HCT116 (cell line): ENCODE results near the gene CDHR3. TPM values are rescaled to one million over a fixed set of nuclear protein-coding genes. Genes with fewer than 3 reads are reported as not detected.
A peak's percentile ranks its signal among the peaks of the same experiment; 100 is the strongest.

Experiments
- ATAC-seq: fragments of 200-7000 bp; cut with Tn5 transposase; 2 replicates; pipeline ENCODE4 v1.9.1; 2020; ENCODE audit warnings: mild to moderate bottlenecking, moderate library complexity
- BruUV-seq: library from RNA; stranded (reverse); fragments of 400-500 nt; replicated peaks from 2 replicates; lab custom pipeline; 2021; lab: Mats Ljungman, UMichigan
- CTCF ChIA-PET: fragments of 300-600 bp; sonication (Branson Sonifier 250); formaldehyde crosslinking; loops from one replicate; lab custom pipeline; 2021; ENCODE audit warnings: antibody characterized with exemption; lab: Charles Lee
- POLR2A ChIA-PET: fragments of 300-600, 350-600 bp; sonication (Branson Sonifier 250); formaldehyde crosslinking; loops from one replicate; lab custom pipeline; 2021; ENCODE audit warnings: antibody characterized with exemption; lab: Charles Lee
- RAD21 ChIA-PET, 2 experiments: fragments of 300-600 bp; sonication (Branson Sonifier 250); formaldehyde crosslinking; loops; one replicate each; lab custom pipeline; 2023; ENCODE audit warnings: low total read pairs in 2 of 2; ENCODE audit not compliant: uncharacterized antibody in 2 of 2, unreplicated experiment in 2 of 2, low non-redundant PET in 1 of 2; lab: Charles Lee
- DNase-seq: peaks from one replicate; pipeline ENCODE4 v3.0.0-alpha.2; 2010; ENCODE audit warnings: low read depth, low spot score
- H2AFZ ChIP-seq: fragments of 200-600 bp; shearing (Covaris generic), sonication (generic); 2 replicates; pipeline ENCODE4 v1.6.1; 2017; ENCODE audit warnings: low read depth, mixed run types, mixed read lengths, antibody characterized with exemption, low read length; ENCODE audit not compliant: poor library complexity, severe bottlenecking
- H3K27ac ChIP-seq: 2 replicates; pipeline ENCODE4 v1.5.1; 2012; ENCODE audit warnings: low read depth, low read length
- H3K27me3 ChIP-seq: fragments of 200-600 bp; sonication (generic); 2 replicates; pipeline ENCODE4 v1.6.1; 2016; ENCODE audit warnings: mixed run types, low read length, mixed read lengths; ENCODE audit not compliant: insufficient read depth
- H3K36me3 ChIP-seq, 2 experiments: fragments of 200-500 bp in 1 of 2; fragments of 200-600 bp in 1 of 2; sonication (Bioruptor generic) in 1 of 2; sonication (generic) in 1 of 2; 2 replicates each; pipeline versions ENCODE4 v1.5.1 to v1.6.1; 2014 to 2016; ENCODE audit warnings: low read length in 2 of 2, inconsistent platforms in 1 of 2, mixed read lengths in 1 of 2, mixed run types in 1 of 2; ENCODE audit not compliant: insufficient read depth in 2 of 2, control insufficient read depth in 1 of 2
- H3K4me1 ChIP-seq, 2 experiments: fragments of 200-600 bp in 1 of 2; sonication (generic) in 1 of 2; 2 replicates each; pipeline versions ENCODE4 v1.5.1 to v1.6.1; 2012 to 2017; ENCODE audit warnings: low read length in 2 of 2, inconsistent platforms in 1 of 2, mild to moderate bottlenecking in 1 of 2, mixed read lengths in 1 of 2, mixed run types in 1 of 2, moderate library complexity in 1 of 2; ENCODE audit not compliant: insufficient read depth in 2 of 2, control insufficient read depth in 1 of 2
- H3K4me2 ChIP-seq: fragments of 200-600 bp; sonication (generic); 2 replicates; pipeline ENCODE4 v1.6.1; 2017; ENCODE audit warnings: mixed run types, low read length, mixed read lengths
- H3K4me3 ChIP-seq, 2 experiments: fragments of 200-600 bp in 1 of 2; sonication (generic) in 1 of 2; replicated peaks in 1 of 2; 2 replicates each; pipeline ENCODE4 v1.5.1; 2011 to 2016; ENCODE audit warnings: low read length in 2 of 2, control low read depth in 1 of 2, low read depth in 1 of 2, mild to moderate bottlenecking in 1 of 2, mixed read lengths in 1 of 2, mixed run types in 1 of 2
- H3K79me2 ChIP-seq: fragments of 200-600 bp; sonication (generic); 2 replicates; pipeline ENCODE4 v1.6.1; 2017; ENCODE audit warnings: mild to moderate bottlenecking, mixed run types, low read length, moderate library complexity, mixed read lengths; ENCODE audit not compliant: insufficient read depth
- H3K9ac ChIP-seq: fragments of 200-600 bp; sonication (generic); 2 replicates; pipeline ENCODE4 v1.6.1; 2016; ENCODE audit warnings: low read length, mixed read lengths
- H3K9me2 ChIP-seq: fragments of 200-600 bp; sonication (generic), shearing (Covaris generic); 2 replicates; pipeline ENCODE4 v1.6.1; 2017; ENCODE audit warnings: mixed run types, mild to moderate bottlenecking, moderate library complexity; ENCODE audit not compliant: insufficient read depth
- H3K9me3 ChIP-seq, 2 experiments: fragments of 200-500 bp in 1 of 2; fragments of 200-600 bp in 1 of 2; sonication (Bioruptor generic) in 1 of 2; sonication (generic) in 1 of 2; 2 replicates each; pipeline ENCODE4 v1.6.1; 2014 to 2017; ENCODE audit warnings: low read length in 2 of 2, mixed read lengths in 2 of 2, inconsistent platforms in 1 of 2, low read depth in 1 of 2, mild to moderate bottlenecking in 1 of 2, mixed run types in 1 of 2, moderate library complexity in 1 of 2; ENCODE audit not compliant: control insufficient read depth in 1 of 2, insufficient read depth in 1 of 2
- H4K20me1 ChIP-seq: fragments of 200-600 bp; sonication (generic), shearing (Covaris generic); 2 replicates; pipeline ENCODE4 v1.6.1; 2017; ENCODE audit warnings: mixed run types, mild to moderate bottlenecking, moderate library complexity; ENCODE audit not compliant: insufficient read depth
- ATF3 ChIP-seq: IDR thresholded peaks from 2 replicates; pipeline ENCODE4 v1.6.1; 2012
- CBX3 ChIP-seq: IDR thresholded peaks from 2 replicates; pipeline ENCODE4 v1.6.1; 2012; ENCODE audit warnings: low read depth
- EZH2 ChIP-seq: fragments of 200-600 bp; sonication (generic); IDR thresholded peaks from 2 replicates; pipeline ENCODE4 v1.6.1; 2017; ENCODE audit warnings: antibody characterized with exemption, mixed run types
- JUND ChIP-seq: IDR thresholded peaks from 2 replicates; pipeline ENCODE4 v1.6.1; 2012
- POLR2A ChIP-seq: IDR thresholded peaks from 2 replicates; pipeline ENCODE4 v1.7.0; 2011; ENCODE audit warnings: borderline replicate concordance; ENCODE audit not compliant: insufficient read depth, insufficient read length; ENCODE audit errors: extremely low read depth
- REST ChIP-seq: IDR thresholded peaks from 2 replicates; pipeline ENCODE4 v1.6.1; 2012; ENCODE audit warnings: low read depth
- intact Hi-C: fragments of 100-400 bp; cut with micrococcal nuclease; formaldehyde crosslinking; loops from 2 replicates; pipeline ENCODE4 v1.10.0; 2022
- total RNA-seq: library from RNA; stranded (reverse); gene quantifications from one replicate; pipeline ENCODE4 v1.2.1, GENCODE V29; 2021; ENCODE audit not compliant: unreplicated experiment

CDHR3 gene
- total RNA-seq, 1 experiment from 2014 or later: 5.5 TPM

- no peaks in the 10 kb centered on the region for H3K27me3 ChIP-seq
- H3K27ac ChIP-seq: no peak overlapping the region
- CTCF ChIA-PET: no interaction called here
- ATAC-seq (no peak), DNase-seq (no peak)
- H3K9me2 ChIP-seq: no peaks in the 10 kb centered on the region
- intact Hi-C loops: no loop called here
- no peak overlapping the region for H3K9ac ChIP-seq
- POLR2A ChIA-PET: no interaction called here
- H3K36me3 ChIP-seq: no peaks in the 10 kb centered on the region
- no peak overlapping the region for H3K4me3 ChIP-seq
- no peaks in the 10 kb centered on the region for H3K4me1 ChIP-seq
- RAD21 ChIA-PET: no interaction called here
- H4K20me1 ChIP-seq: no peaks in the 10 kb centered on the region
- no peak overlapping the region for H3K4me2 ChIP-seq
- no peak for TF ChIP-seq POLR2A
- no peak for TF ChIP-seq ATF3
- no peak for TF ChIP-seq JUND
- peak; percentile 45; the same call in 1 of the 2 replicates for TF ChIP-seq CBX3
- TF ChIP-seq, all 23 proteins: peak for 1
- peaks cover 0 to 7% of the 10 kb centered on the region in 2 experiments; a peak in 1 of 4 replicates for H3K9me3 ChIP-seq
- no peak overlapping the region for H2AFZ ChIP-seq
- H3K79me2 ChIP-seq: no peaks in the 10 kb centered on the region
- no TSS peak for BruUV-seq
These were observed 70.7 kb downstream of the CDHR3 start for GRCh38 chr7:106033735-106034134.

- Histone ChIP-seq H3K79me2 (no peaks in the 10 kb centered on the region), H3K9ac (no peak overlapping the region), H4K20me1 (no peaks in the 10 kb centered on the region), H2AFZ (no peak overlapping the region), H3K4me1 (no peaks in the 10 kb centered on the region), H3K4me2 (no peak overlapping the region), H3K36me3 (no peaks in the 10 kb centered on the region), H3K9me3 (peaks cover 0 to 7% of the 10 kb centered on the region in 2 experiments; a peak in 1 of 4 replicates), H3K27ac (no peak overlapping the region), H3K4me3 (no peak overlapping the region), H3K27me3 (no peaks in the 10 kb centered on the region), H3K9me2 (no peaks in the 10 kb centered on the region)
- ChIA-PET CTCF (no interaction called here), POLR2A (no interaction called here), RAD21 (no interaction called here)
- DNase-seq (no peak), ATAC-seq (no peak)
- no TSS peak for BruUV-seq
- TF ChIP-seq EZH2 (no peak), REST (no peak)
- intact Hi-C loops: no loop called here
These were observed 71.3 kb downstream of the CDHR3 start for GRCh38 chr7:106034383-106034782.
